Parathyroid adenoma (tissue), 2 donors: ENCODE measurements around the gene REL.
A peak's percentile ranks its signal among the peaks of the same experiment; 100 is the strongest.

Experiments used
- H2AFZ ChIP-seq: fragments of 300-600 bp; sonication (generic); one replicate; pipeline ENCODE4 v1.7.0; 2017; ENCODE audit warnings: antibody characterized with exemption, mild to moderate bottlenecking
- H3K27ac ChIP-seq: fragments of 300-600 bp; sonication (generic); one replicate; pipeline ENCODE4 v1.7.0; 2017
- H3K27me3 ChIP-seq: fragments of 300-600 bp; sonication (generic); one replicate; pipeline ENCODE4 v1.7.0; 2017; ENCODE audit warnings: low read length; ENCODE audit not compliant: control insufficient read depth, insufficient read depth
- H3K36me3 ChIP-seq: fragments of 300-600 bp; sonication (generic); one replicate; pipeline ENCODE4 v1.7.0; 2017; ENCODE audit warnings: low read length; ENCODE audit not compliant: control insufficient read depth, insufficient read depth
- H3K4me1 ChIP-seq: fragments of 300-600 bp; sonication (generic); one replicate; pipeline ENCODE4 v1.7.0; 2017; ENCODE audit warnings: control low read depth
- H3K4me2 ChIP-seq: fragments of 300-600 bp; sonication (generic); one replicate; pipeline ENCODE4 v1.7.0; 2017; ENCODE audit warnings: low read length
- H3K4me3 ChIP-seq: fragments of 300-600 bp; sonication (generic); one replicate; pipeline ENCODE4 v1.7.0; 2017; ENCODE audit warnings: low read depth, low read length
- H3K79me2 ChIP-seq: fragments of 300-600 bp; sonication (generic); one replicate; pipeline ENCODE4 v1.7.0; 2017; ENCODE audit warnings: control low read depth
- H3K9ac ChIP-seq: fragments of 300-600 bp; sonication (generic); one replicate; pipeline ENCODE4 v1.7.0; 2017; ENCODE audit warnings: mild to moderate bottlenecking
- H3K9me3 ChIP-seq: fragments of 300-600 bp; sonication (generic); one replicate; pipeline ENCODE4 v1.7.0; 2017; ENCODE audit warnings: low read length; ENCODE audit not compliant: control insufficient read depth
- TF ChIP-seq, protein P1 (sequence below): fragments of 300-600 bp; sonication (generic); IDR thresholded peaks from one replicate; pipeline ENCODE4 v1.7.0; 2017; ENCODE audit warnings: antibody characterized with exemption, mild to moderate bottlenecking
- donor health status: primary hyperparathyroidism.

REL gene

DNA sequence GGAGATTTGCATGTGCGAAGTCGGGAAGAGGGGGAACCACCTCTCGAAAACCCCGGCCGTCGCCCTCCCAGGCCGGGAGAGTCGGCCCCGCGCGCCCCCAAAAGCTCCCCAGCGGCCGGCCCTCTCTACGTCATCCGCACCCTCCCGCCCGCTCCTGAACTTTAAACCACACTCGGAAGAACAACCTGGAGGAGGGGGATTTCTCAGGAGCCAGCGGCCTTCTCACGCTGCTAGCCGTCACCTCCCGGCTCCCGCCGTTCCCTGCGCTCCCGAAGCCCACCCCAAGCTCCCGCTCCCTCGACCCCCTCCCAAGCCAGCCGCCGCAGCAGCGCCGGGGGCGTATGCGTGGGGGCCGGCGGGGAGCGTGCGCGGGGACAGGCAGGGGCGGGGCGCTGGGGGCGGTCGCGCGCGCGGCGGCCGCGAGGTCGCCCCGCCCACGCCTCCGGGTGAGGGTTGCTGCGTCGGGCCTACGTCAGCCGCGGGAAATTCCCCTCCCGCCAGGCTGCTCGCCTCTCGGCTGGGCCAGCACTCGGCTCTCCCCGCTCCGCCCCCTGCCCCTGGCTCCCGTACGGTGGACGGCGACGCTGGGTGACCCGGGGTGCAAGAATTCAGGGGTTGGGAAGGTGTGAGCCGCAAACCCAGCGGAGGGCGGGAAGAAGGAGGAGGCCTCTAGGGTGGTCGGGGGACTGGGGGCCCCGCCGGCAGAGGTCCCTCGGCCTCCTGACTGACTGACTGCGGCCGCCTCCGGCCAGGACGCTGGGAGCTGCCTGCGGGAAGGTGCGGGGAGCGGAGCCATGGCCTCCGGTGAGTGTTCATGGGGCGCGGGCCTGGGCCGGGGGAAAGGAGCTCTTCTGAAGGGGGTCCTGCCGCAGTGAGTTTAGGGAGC, at the start of gene REL:
Gene REL (plus strand): TSS at position 528 of the 886 bp plus-strand sequence. CDS start 267 bp downstream, at position 795.
- Histone ChIP-seq H3K9me3 (no peaks in the 10 kb centered on the region), H2AFZ (peak within 1 kb of the TSS; percentile 97), H3K36me3 (no peaks in the 10 kb centered on the region)

DNA sequence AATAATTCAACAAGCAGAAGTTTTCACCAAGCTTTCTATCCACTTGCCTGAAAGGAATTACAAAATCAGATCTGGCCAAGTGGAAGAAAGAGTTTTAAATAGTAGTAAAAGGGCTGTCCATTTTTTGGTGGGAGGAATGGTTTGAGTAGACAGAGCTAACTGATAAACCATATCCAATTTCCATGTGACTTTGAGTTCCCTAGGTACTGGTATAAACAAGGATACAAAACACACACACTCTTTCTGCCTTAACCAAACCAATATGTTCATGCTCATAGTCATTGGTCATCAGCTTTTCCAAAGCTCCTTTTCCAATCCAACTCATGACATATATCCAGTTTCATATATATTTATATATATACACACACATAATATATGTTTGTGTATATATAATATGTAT, 49.5 kb upstream of the REL start:
- H3K27me3 ChIP-seq = no peaks in the 10 kb centered on the region
- H3K79me2 ChIP-seq = no peaks in the 10 kb centered on the region
- no peak overlapping the region for H3K4me2 ChIP-seq
- no peak overlapping the region for H3K4me3 ChIP-seq
- H3K4me1 ChIP-seq = no peaks in the 10 kb centered on the region
- H3K9ac ChIP-seq = no peak overlapping the region
- H3K27ac ChIP-seq = no peak overlapping the region
- no peaks in the 10 kb centered on the region for H3K36me3 ChIP-seq
- TF ChIP-seq, protein P1, sequence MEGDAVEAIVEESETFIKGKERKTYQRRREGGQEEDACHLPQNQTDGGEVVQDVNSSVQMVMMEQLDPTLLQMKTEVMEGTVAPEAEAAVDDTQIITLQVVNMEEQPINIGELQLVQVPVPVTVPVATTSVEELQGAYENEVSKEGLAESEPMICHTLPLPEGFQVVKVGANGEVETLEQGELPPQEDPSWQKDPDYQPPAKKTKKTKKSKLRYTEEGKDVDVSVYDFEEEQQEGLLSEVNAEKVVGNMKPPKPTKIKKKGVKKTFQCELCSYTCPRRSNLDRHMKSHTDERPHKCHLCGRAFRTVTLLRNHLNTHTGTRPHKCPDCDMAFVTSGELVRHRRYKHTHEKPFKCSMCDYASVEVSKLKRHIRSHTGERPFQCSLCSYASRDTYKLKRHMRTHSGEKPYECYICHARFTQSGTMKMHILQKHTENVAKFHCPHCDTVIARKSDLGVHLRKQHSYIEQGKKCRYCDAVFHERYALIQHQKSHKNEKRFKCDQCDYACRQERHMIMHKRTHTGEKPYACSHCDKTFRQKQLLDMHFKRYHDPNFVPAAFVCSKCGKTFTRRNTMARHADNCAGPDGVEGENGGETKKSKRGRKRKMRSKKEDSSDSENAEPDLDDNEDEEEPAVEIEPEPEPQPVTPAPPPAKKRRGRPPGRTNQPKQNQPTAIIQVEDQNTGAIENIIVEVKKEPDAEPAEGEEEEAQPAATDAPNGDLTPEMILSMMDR = no peak
- no peak overlapping the region for H2AFZ ChIP-seq
- H3K9me3 ChIP-seq = no peaks in the 10 kb centered on the region

More for the DNA sequence above, at the start of gene REL:
- Histone ChIP-seq H3K27ac (peak within 1 kb of the TSS; percentile 94), H3K79me2 (no peaks in the 10 kb centered on the region), H3K27me3 (no peaks in the 10 kb centered on the region), H3K9ac (peak within 1 kb of the TSS; percentile 88), H3K4me2 (peak within 1 kb of the TSS; percentile 90), H3K4me1 (peaks cover 4% of the 10 kb centered on the region), H3K4me3 (peak within 1 kb of the TSS; percentile 85)
- TF ChIP-seq, protein P1 = peak; percentile 6

DNA sequence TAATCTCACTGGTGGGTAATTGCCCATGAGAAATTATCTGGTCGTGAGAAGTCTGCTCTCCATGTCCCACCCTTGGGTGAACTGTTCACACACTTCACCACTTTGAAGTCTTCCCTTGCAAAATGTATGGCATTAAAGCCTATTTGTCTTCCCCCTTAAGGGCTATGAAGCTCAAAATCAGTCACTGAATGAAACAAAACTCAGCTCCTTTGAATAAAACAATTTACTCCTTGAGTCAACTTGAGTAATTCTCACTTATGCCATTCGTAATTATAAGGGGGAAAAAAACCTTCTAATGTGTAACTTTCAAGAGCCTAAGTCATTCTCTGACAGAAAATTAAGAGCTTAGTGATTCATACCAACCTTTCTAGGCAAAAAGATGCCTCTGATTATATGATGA, 48.8 kb upstream of the REL start:
- H3K27ac ChIP-seq = no peak overlapping the region
- no peaks in the 10 kb centered on the region for H3K79me2 ChIP-seq
- TF ChIP-seq, protein P1 = no peak
- H3K27me3 ChIP-seq = no peaks in the 10 kb centered on the region
- H3K4me2 ChIP-seq = no peak overlapping the region
- H3K9ac ChIP-seq = no peak overlapping the region
- H3K4me3 ChIP-seq = no peak overlapping the region
- H2AFZ ChIP-seq = no peak overlapping the region
- H3K4me1 ChIP-seq = no peaks in the 10 kb centered on the region
- no peaks in the 10 kb centered on the region for H3K36me3 ChIP-seq
- H3K9me3 ChIP-seq = no peaks in the 10 kb centered on the region

- no peaks in the 10 kb centered on the region for H3K27me3 ChIP-seq
- no peak overlapping the region for H3K27ac ChIP-seq
- H3K4me3 ChIP-seq = no peak overlapping the region
- H3K9me3 ChIP-seq = no peaks in the 10 kb centered on the region
- no peaks in the 10 kb centered on the region for H3K36me3 ChIP-seq
- no peaks in the 10 kb centered on the region for H3K4me1 ChIP-seq
- H3K4me2 ChIP-seq = no peak overlapping the region
- H2AFZ ChIP-seq = no peak overlapping the region
- H3K79me2 ChIP-seq = no peaks in the 10 kb centered on the region
- H3K9ac ChIP-seq = no peak overlapping the region
- TF ChIP-seq, protein P1 = no peak
Observed at GRCh38 chr2:60834270-60834717, 47.1 kb upstream of the REL start.
